GM19372 (cell line): ENCODE data around the gene IKZF3.
"Not testable (repeated sequence)": the region's sequence is repeated elsewhere in the genome, so short reads cannot be mapped to it uniquely, and the experiment has no call there.

ENCODE experiments used
- ATAC-seq: cut with Tn5 transposase; IDR thresholded peaks from one replicate; pipeline ENCODE4 v1.9.1; 2021; ENCODE audit warnings: mild to moderate bottlenecking, low read depth, moderate library complexity; ENCODE audit not compliant: unreplicated experiment

The IKZF3 gene

GRCh38 chr17:39863918-39864746 lies at the start of gene IKZF3:
Gene IKZF3, minus strand, starts transcription at chr17:39864312. Its CDS starts 186 bp downstream, at chr17:39864126.
- ATAC-seq, result no peak

GRCh38 chr17:39908789-39909352 lies 44.8 kb upstream of the IKZF3 start:
- no peak for ATAC-seq

- no peak for ATAC-seq
Observed at GRCh38 chr17:39904990-39905288, 40.8 kb upstream of the IKZF3 start.

- no peak for ATAC-seq
Observed at GRCh38 chr17:39903158-39903884, 39.2 kb upstream of the IKZF3 start.

GRCh38 chr17:39902027-39902426 lies 37.9 kb upstream of the IKZF3 start:
- ATAC-seq, result not testable (repeated sequence)

DNA sequence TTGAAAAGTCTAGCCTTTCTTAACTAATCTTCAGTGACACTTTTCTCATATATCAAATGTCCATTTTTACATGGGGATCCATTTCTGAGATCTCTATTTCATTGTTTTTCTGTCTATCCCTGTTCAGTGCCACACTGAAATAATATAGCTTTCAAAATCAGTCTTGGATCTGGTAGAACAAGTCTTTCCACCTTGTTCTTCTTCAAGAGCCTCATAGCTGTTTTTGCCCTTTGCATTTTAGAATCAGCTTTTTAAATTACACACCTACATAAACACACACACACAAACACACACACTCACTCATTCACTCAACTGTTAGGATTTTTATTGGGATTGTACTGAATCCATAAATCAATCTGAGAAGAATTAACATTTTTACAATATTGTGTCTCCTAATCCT lies 35.1 kb upstream of the IKZF3 start:
- ATAC-seq, result no peak

GRCh38 chr17:39898088-39898487 lies 34.0 kb upstream of the IKZF3 start:
- ATAC-seq, result no peak

GRCh38 chr17:39894681-39895376 lies 30.7 kb upstream of the IKZF3 start:
- ATAC-seq, result no peak

GRCh38 chr17:39889200-39889599 lies 25.1 kb upstream of the IKZF3 start:
- no peak for ATAC-seq

GRCh38 chr17:39887078-39887477 lies 23.0 kb upstream of the IKZF3 start:
- no peak for ATAC-seq

DNA sequence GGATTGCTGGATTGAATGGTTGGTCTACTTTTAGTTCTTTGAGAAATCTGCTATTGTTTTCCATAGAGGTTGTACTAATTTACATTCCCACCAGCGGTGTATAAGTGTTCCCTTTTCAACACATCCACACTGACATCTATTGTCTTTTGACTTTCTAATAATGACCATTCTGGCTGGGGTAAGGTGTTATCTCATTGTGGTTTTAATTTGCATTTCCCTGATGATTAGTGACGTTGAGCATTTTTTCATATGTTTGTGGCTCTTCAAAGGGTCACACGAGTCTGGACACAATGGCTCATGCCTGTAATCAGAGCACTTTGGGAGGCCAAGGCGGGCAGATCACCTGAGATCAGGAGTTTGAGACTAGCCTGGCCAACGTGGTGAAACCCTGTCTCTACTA lies 22.0 kb upstream of the IKZF3 start:
- not testable (repeated sequence) for ATAC-seq

DNA sequence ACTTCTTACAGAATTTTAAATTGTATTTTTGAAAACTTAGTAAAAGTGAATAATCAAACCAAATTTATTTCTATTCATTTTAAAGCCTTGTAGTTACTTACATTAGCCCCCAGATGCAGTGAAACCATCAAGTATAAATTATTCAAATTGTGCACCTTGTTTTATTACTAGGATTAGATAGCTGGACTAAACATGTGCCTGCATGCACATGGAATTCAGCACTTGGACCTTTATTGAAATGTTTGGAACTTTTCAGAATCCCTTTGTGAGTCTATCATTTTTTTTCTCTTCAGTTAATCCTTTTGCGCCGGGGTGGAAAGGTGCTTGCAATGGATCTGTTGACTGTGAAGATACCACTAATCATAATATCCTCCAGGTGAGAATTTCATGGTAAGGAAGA lies 8.6 kb upstream of the IKZF3 start:
- no peak for ATAC-seq

GRCh38 chr17:39871801-39872200 lies 7.7 kb upstream of the IKZF3 start:
- no peak for ATAC-seq

DNA sequence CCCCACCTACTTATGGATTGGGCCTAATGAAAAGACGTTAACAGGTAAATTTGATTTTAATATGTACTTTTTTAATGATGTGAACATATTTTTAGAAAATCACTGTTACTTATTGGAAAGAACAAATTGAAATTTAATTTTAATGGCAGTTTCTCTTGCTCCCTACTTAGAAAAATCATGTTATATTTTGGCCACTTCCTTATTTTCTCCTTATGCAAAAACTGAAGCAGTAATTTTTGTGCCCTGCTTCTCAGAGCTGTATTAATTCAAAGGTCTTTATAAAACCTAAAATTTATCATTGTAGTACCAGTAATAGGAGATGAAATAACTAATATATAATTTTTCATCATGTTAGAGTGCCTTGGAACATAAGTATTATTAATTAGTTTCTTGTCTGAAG lies 6.7 kb upstream of the IKZF3 start:
- ATAC-seq, result no peak

DNA sequence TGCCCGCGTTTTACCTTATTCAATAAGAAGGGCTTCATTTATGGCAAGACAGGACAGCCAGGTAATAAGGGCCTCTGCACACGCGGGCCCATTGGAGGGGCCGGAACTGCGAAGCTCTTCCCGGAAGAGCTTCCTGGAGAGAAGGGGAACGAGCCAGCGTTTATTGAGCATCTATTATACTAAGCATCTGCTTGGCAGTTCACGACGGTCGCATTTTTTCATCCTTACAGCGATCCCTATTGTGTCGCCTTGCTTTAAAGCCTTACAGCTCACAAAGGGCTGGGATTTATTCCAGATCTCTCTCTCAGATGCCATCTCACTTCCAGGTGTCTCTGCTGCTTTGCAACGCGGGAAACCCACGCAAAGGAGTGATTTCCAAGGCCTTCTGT lies 4.4 kb upstream of the IKZF3 start:
- ATAC-seq, result no peak

GRCh38 chr17:39867880-39868553 lies 3.9 kb upstream of the IKZF3 start, which contains the start of gene ZPBP2:
Gene ZPBP2, plus strand, starts transcription at chr17:39868202. Its CDS starts 153 bp downstream, at chr17:39868355.
- ATAC-seq, result peak; percentile 7

DNA sequence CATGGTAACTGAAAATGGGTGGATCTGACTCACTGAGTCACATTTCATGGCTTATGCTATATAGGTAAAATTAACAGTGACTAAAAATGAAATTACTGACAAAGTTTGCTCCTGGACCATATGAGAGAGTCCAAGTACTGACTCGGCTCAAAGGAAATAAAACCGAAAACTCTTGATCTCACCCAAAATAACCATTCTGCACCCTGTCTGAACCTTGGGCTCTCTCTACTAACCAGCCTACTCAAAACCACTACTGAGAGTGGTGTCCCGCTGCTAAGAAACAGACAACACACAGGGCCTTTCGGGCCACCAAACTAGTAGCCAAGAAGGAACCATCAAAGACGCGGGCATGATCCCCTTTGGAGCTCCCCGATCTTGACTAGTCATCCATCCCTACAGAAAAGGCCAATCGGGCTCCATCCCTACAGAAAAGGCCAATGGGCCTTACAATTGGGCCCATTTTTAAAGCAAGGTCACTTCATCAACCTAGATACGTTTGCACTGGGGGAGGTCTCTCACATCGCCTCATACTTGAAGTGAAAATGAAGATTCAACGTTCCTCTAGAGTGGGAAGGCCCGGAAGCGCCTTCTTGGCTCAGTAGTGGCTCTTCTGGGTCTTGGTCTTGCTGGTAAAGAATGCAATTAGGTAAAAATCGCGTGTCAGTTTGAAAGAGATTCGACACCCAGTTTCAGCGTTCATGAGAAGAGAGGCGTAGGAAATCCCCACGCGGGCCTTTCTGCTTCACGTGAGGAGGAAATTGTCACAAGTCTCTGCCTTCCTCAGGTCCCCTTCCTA lies 3.2 kb upstream of the IKZF3 start:
- ATAC-seq, result peak; percentile 53

DNA sequence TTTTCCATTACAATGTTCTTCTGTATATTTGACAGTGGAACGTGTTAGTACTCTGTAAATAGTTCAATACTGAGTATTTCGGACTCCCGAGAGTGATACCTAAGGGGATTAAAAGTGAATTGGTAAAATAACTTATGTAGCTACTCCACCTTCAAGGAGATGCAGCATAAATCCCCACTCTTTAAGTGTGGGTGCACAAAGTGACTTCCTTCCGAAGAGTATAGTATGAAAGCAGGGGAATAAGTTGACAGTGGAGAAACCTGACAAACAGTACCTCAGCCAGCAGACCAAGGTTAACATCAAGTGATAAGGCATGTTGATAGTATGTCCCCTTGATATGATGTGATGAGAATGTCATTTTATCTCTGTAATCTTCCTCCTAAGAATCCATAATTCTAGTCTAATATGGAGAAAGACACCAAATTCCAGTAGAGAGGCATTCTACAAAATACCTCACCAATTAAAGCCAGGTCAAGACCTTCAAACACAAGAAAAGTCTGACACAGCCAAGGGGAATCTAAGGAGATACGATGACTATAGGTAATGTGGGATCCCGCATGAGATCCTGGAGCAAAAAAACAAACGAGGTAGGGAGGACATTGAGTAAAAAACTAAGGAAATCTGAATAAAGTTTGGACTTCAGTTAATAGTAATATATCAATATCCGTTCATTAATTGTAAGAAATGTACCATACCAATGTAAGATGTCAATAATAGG lies 2.1 kb upstream of the IKZF3 start:
- ATAC-seq, result no peak
